Endothelial cell (in vitro differentiated cells): ENCODE results near the gene FYB2. TPM values are rescaled to one million over a fixed set of nuclear protein-coding genes. Genes with fewer than 3 reads are reported as not detected.

Experiments used
- DNase-seq: peaks from one replicate; pipeline ENCODE4 v3.0.0; 2021; ENCODE audit warnings: low spot score
- H3K27ac Mint-ChIP-seq: one replicate; pipeline ENCODE4 v1.8.0; 2021; ENCODE audit warnings: mixed read lengths, inconsistent platforms; ENCODE audit not compliant: unreplicated experiment
- H3K27me3 Mint-ChIP-seq: one replicate; pipeline ENCODE4 v1.8.0; 2021; ENCODE audit warnings: mild to moderate bottlenecking, moderate library complexity, mixed read lengths, inconsistent platforms; ENCODE audit not compliant: unreplicated experiment
- H3K36me3 Mint-ChIP-seq: one replicate; pipeline ENCODE4 v1.8.0; 2021; ENCODE audit warnings: mild to moderate bottlenecking, low read depth, mixed read lengths, inconsistent platforms; ENCODE audit not compliant: unreplicated experiment
- H3K4me1 Mint-ChIP-seq: one replicate; pipeline ENCODE4 v1.8.0; 2021; ENCODE audit warnings: mild to moderate bottlenecking, mixed read lengths, inconsistent platforms; ENCODE audit not compliant: unreplicated experiment
- H3K4me3 Mint-ChIP-seq: one replicate; pipeline ENCODE4 v1.8.0; 2021; ENCODE audit warnings: mild to moderate bottlenecking, mixed read lengths, inconsistent platforms; ENCODE audit not compliant: unreplicated experiment
- H3K9me3 Mint-ChIP-seq: one replicate; pipeline ENCODE4 v1.8.0; 2021; ENCODE audit warnings: mixed read lengths, inconsistent platforms; ENCODE audit not compliant: unreplicated experiment
- CTCF ChIP-seq: fragments of 200-600 bp; sonication (generic); IDR thresholded peaks from one replicate; pipeline ENCODE4 v1.5.0; 2021; ENCODE audit warnings: antibody characterized with exemption; ENCODE audit not compliant: unreplicated experiment
- total RNA-seq: library from RNA; stranded (reverse); fragmentation: NEBNext Ultra II Directional; extraction: Animal tissue kit (Norgen Biotek cat#: 25700); gene quantifications from one replicate; pipeline ENCODE4 v1.2.1, GENCODE V29; 2021; ENCODE audit not compliant: unreplicated experiment

FYB2 gene
- total RNA-seq, 1 donor from 2014 or later = 0.18 TPM

- peaks cover 2% of the 10 kb centered on the region for H3K4me1 Mint-ChIP-seq
- no peak overlapping the region for H3K27ac Mint-ChIP-seq
- no peaks in the 10 kb centered on the region for H3K9me3 Mint-ChIP-seq
- H3K27me3 Mint-ChIP-seq = peaks cover 1% of the 10 kb centered on the region
- H3K36me3 Mint-ChIP-seq = no peaks in the 10 kb centered on the region
- no peak overlapping the region for H3K4me3 Mint-ChIP-seq
- no peak for DNase-seq
- TF ChIP-seq CTCF = no peak
Observed at GRCh38 chr1:56788588-56788987, 30.6 kb downstream of the FYB2 start.

GRCh38 chr1:56788102-56788501 is 31.1 kb downstream of the FYB2 start:
- no peaks in the 10 kb centered on the region for H3K36me3 Mint-ChIP-seq
- no peaks in the 10 kb centered on the region for H3K9me3 Mint-ChIP-seq
- H3K27ac Mint-ChIP-seq = no peak overlapping the region
- no peak for TF ChIP-seq CTCF
- H3K4me3 Mint-ChIP-seq = no peak overlapping the region
- H3K4me1 Mint-ChIP-seq = peaks cover 2% of the 10 kb centered on the region
- H3K27me3 Mint-ChIP-seq = peaks cover 1% of the 10 kb centered on the region
- no peak for DNase-seq

- Mint-ChIP-seq H3K27me3 (peaks cover 1% of the 10 kb centered on the region), H3K27ac (no peak overlapping the region), H3K36me3 (no peaks in the 10 kb centered on the region), H3K4me1 (peaks cover 2% of the 10 kb centered on the region), H3K4me3 (no peak overlapping the region), H3K9me3 (no peaks in the 10 kb centered on the region)
- TF ChIP-seq CTCF = no peak
- no peak for DNase-seq
Observed at GRCh38 chr1:56787330-56787729, 31.9 kb downstream of the FYB2 start.

GRCh38 chr1:56782773-56783172 is 36.4 kb downstream of the FYB2 start:
- Mint-ChIP-seq H3K4me1 (no peaks in the 10 kb centered on the region), H3K4me3 (no peak overlapping the region), H3K27ac (no peak overlapping the region), H3K9me3 (no peaks in the 10 kb centered on the region), H3K27me3 (peaks cover 1% of the 10 kb centered on the region), H3K36me3 (no peaks in the 10 kb centered on the region)
- no peak for TF ChIP-seq CTCF
- no peak for DNase-seq

GRCh38 chr1:56780826-56781225 is 38.4 kb downstream of the FYB2 start:
- no peak for DNase-seq

More at GRCh38 chr1:56780826-56781225, 38.4 kb downstream of the FYB2 start:
- H3K4me3 Mint-ChIP-seq = no peak overlapping the region
- no peaks in the 10 kb centered on the region for H3K4me1 Mint-ChIP-seq
- H3K27ac Mint-ChIP-seq = no peak overlapping the region
- H3K9me3 Mint-ChIP-seq = no peaks in the 10 kb centered on the region
- H3K27me3 Mint-ChIP-seq = peaks cover 1% of the 10 kb centered on the region
- TF ChIP-seq CTCF = no peak
- no peaks in the 10 kb centered on the region for H3K36me3 Mint-ChIP-seq
